Osteocyte (in vitro differentiated cells): ENCODE measurements around the gene NCSTN. TPM values are rescaled to one million over a fixed set of nuclear protein-coding genes. Genes with fewer than 3 reads are reported as not detected.

ENCODE experiments used
- DNase-seq: peaks from one replicate; pipeline ENCODE4 v3.0.0; 2021; ENCODE audit warnings: mixed read lengths; ENCODE audit not compliant: unreplicated experiment; ENCODE audit errors: extremely low spot score
- H3K27ac Mint-ChIP-seq: one replicate; pipeline ENCODE4 v1.8.0; 2021; ENCODE audit warnings: mild to moderate bottlenecking, mixed read lengths; ENCODE audit not compliant: unreplicated experiment
- H3K27me3 Mint-ChIP-seq: one replicate; pipeline ENCODE4 v1.8.0; 2021; ENCODE audit warnings: mixed read lengths; ENCODE audit not compliant: unreplicated experiment
- H3K36me3 Mint-ChIP-seq: one replicate; pipeline ENCODE4 v1.8.0; 2021; ENCODE audit warnings: mixed read lengths; ENCODE audit not compliant: unreplicated experiment
- H3K4me1 Mint-ChIP-seq: one replicate; pipeline ENCODE4 v1.8.0; 2021; ENCODE audit warnings: mixed read lengths; ENCODE audit not compliant: unreplicated experiment
- H3K4me3 Mint-ChIP-seq: one replicate; pipeline ENCODE4 v1.8.0; 2021; ENCODE audit warnings: mild to moderate bottlenecking, moderate library complexity, mixed read lengths; ENCODE audit not compliant: unreplicated experiment
- H3K9me3 Mint-ChIP-seq: one replicate; pipeline ENCODE4 v1.8.0; 2021; ENCODE audit warnings: mixed read lengths; ENCODE audit not compliant: unreplicated experiment
- total RNA-seq: library from RNA; stranded (reverse); gene quantifications from 2 replicates; pipeline ENCODE4 v1.2.1, GENCODE V29; 2021
- TF ChIP-seq, protein P1 (sequence below): fragments of 200-600 bp; sonication (generic); IDR thresholded peaks from 2 replicates; pipeline ENCODE4 v1.5.0; 2021; ENCODE audit warnings: antibody characterized with exemption, mild to moderate bottlenecking, moderate library complexity

NCSTN gene
- total RNA-seq, 1 donor from 2014 or later = 132 TPM

DNA sequence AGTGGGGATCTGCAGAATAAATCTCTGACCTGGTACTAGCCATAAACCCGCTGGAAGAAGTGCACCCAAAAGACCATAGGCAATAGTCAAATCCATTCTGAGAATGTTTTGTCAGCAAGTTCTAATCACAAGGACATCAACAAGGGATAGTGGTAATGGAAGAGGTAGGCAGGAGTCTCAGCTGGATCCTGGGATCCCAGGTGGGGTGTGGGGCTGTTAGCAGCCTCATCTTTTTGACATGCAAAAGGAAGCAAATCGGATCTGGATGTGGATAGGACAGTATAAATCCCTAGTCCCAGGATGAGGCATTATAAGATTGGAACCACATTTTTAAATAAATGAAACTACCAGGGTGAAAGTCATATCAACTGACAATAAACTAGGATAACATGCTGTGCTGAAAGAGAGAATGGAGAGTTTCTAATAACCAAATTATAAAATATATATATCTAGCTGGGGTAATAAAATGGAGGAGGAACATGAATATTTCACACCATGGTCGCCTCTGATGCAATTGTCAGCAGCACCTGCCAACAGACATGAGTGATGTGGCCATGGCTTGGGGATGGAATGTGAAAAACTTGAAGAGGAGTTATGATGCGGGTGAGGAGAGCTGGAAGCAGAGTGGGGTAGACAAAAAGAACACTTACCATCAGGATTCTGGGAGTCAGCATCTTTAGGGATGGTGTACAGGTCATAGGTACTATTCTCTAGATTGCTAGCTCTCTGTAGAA, 34.6 kb upstream of the NCSTN start:
- peaks cover 63% of the 10 kb centered on the region for H3K36me3 Mint-ChIP-seq
- H3K4me1 Mint-ChIP-seq = peaks cover 2% of the 10 kb centered on the region
- H3K27me3 Mint-ChIP-seq = no peaks in the 10 kb centered on the region
- no peak for DNase-seq
- TF ChIP-seq, protein P1, sequence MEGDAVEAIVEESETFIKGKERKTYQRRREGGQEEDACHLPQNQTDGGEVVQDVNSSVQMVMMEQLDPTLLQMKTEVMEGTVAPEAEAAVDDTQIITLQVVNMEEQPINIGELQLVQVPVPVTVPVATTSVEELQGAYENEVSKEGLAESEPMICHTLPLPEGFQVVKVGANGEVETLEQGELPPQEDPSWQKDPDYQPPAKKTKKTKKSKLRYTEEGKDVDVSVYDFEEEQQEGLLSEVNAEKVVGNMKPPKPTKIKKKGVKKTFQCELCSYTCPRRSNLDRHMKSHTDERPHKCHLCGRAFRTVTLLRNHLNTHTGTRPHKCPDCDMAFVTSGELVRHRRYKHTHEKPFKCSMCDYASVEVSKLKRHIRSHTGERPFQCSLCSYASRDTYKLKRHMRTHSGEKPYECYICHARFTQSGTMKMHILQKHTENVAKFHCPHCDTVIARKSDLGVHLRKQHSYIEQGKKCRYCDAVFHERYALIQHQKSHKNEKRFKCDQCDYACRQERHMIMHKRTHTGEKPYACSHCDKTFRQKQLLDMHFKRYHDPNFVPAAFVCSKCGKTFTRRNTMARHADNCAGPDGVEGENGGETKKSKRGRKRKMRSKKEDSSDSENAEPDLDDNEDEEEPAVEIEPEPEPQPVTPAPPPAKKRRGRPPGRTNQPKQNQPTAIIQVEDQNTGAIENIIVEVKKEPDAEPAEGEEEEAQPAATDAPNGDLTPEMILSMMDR = no peak
- H3K4me3 Mint-ChIP-seq = no peak overlapping the region
- H3K27ac Mint-ChIP-seq = no peak overlapping the region
- no peaks in the 10 kb centered on the region for H3K9me3 Mint-ChIP-seq

DNA sequence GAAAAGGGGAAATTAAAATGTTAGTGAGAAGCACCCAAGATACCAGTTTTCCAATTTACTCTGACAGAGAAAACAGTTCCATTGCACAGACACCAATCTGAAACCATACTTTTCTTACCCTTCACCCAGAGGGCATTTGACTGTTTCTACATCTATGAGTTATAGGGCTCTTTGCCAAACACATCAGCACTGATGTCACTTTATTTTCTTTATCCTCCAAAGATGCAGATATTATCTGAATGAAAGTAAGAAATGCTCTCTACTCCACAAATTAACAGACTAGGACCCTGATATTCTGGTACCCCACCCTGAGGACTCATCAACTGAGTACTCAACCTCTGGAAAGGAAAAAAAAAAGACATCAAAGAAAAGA, 34.0 kb upstream of the NCSTN start:
- TF ChIP-seq, protein P1 = no peak
- no peak for DNase-seq
- Mint-ChIP-seq H3K9me3 (no peaks in the 10 kb centered on the region), H3K27ac (no peak overlapping the region), H3K4me3 (no peak overlapping the region), H3K36me3 (peaks cover 66% of the 10 kb centered on the region), H3K27me3 (no peaks in the 10 kb centered on the region), H3K4me1 (peaks cover 2% of the 10 kb centered on the region)

DNA sequence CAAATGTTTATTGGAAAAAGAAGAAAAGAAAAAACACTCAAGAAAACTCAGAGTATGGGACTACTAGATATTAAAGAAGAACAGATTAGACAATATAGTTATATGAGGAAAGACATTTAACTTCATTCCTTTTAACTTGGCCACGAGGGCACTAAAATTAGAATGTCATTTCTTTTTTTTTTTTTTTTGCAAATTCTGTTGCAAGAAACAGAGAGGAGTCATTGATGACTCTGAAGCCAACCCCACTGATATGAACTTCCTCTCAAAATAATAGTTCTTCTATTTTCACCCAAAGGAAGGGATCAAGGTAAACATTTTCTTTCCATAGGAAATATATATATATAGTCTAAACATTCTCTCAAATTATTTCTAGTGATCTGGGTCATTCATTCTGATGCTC, 33.6 kb upstream of the NCSTN start:
- H3K9me3 Mint-ChIP-seq = no peaks in the 10 kb centered on the region
- H3K36me3 Mint-ChIP-seq = peaks cover 67% of the 10 kb centered on the region
- DNase-seq = no peak
- H3K27me3 Mint-ChIP-seq = no peaks in the 10 kb centered on the region
- no peak overlapping the region for H3K4me3 Mint-ChIP-seq
- TF ChIP-seq, protein P1 = no peak
- H3K27ac Mint-ChIP-seq = no peak overlapping the region
- H3K4me1 Mint-ChIP-seq = peaks cover 2% of the 10 kb centered on the region

DNA sequence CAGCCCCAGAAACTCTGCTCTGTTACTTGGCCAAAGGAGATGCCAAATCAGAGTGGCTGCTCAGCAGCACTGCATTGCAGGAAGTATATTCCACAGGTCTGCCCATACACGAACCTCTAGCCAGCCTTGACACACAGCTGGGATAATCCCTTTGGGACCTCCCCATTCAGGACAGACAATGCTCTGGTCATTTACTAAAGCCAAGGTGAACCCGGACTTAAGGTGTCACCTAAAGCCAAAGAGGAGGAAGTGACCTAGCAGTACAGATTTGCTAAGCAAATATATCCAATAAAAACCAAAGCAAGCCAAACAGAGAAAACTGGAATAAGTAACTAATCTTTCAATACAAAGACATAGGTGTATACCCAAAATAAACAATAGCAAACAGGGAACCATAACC, 27.8 kb upstream of the NCSTN start:
- Mint-ChIP-seq H3K27ac (no peak overlapping the region), H3K4me1 (peaks cover 6% of the 10 kb centered on the region), H3K36me3 (peaks cover 74% of the 10 kb centered on the region), H3K4me3 (no peak overlapping the region), H3K9me3 (peaks cover 5% of the 10 kb centered on the region), H3K27me3 (no peaks in the 10 kb centered on the region)
- no peak for DNase-seq
- TF ChIP-seq, protein P1 = no peak

DNA sequence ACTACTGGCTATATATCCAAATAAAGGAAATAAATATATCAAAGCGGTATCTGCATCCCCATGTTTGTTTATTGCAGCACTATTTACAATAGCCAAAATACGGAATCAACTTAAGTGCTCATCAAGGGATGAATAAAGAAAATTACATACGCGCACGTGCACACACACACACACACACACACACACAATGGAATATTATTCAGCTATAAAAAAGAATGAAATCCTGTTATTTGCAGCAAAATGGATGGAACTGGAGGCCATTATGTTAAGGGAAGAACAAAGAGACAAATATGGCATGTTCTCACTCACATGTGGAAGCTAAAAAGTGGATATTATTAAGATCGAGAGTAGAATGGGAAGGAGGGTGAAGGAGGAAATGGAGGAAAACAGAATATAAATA, 20.4 kb upstream of the NCSTN start:
- no peaks in the 10 kb centered on the region for H3K27me3 Mint-ChIP-seq
- peaks cover 54% of the 10 kb centered on the region for H3K36me3 Mint-ChIP-seq
- no peaks in the 10 kb centered on the region for H3K9me3 Mint-ChIP-seq
- no peak for DNase-seq
- TF ChIP-seq, protein P1 = no peak
- no peak overlapping the region for H3K4me3 Mint-ChIP-seq
- H3K27ac Mint-ChIP-seq = no peak overlapping the region
- peaks cover 6% of the 10 kb centered on the region for H3K4me1 Mint-ChIP-seq
